ENCODE data around the gene IL12B.

GRCh38 chr5:159332800-159333544 lies 2.7 kb upstream of the IL12B start:
- TF ChIP-seq, protein P1, sequence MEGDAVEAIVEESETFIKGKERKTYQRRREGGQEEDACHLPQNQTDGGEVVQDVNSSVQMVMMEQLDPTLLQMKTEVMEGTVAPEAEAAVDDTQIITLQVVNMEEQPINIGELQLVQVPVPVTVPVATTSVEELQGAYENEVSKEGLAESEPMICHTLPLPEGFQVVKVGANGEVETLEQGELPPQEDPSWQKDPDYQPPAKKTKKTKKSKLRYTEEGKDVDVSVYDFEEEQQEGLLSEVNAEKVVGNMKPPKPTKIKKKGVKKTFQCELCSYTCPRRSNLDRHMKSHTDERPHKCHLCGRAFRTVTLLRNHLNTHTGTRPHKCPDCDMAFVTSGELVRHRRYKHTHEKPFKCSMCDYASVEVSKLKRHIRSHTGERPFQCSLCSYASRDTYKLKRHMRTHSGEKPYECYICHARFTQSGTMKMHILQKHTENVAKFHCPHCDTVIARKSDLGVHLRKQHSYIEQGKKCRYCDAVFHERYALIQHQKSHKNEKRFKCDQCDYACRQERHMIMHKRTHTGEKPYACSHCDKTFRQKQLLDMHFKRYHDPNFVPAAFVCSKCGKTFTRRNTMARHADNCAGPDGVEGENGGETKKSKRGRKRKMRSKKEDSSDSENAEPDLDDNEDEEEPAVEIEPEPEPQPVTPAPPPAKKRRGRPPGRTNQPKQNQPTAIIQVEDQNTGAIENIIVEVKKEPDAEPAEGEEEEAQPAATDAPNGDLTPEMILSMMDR (conservative IDR thresholded peaks at IDR 0.05; ENCODE audit: low read depth, low read length) = no peak
- TF ChIP-seq EZH2 (IDR thresholded peaks at IDR 0.05; ENCODE audit: borderline replicate concordance, low read depth, low read length, poor library complexity, severe bottlenecking) = no peak

All from A673 (cell line).